HCT116 (cell line): ENCODE results near the gene SEZ6. TPM values are rescaled to one million over a fixed set of nuclear protein-coding genes. Genes with fewer than 3 reads are reported as not detected.

Experiments
- ATAC-seq: fragments of 200-7000 bp; cut with Tn5 transposase; 2 replicates; pipeline ENCODE4 v1.9.1; 2020; ENCODE audit warnings: mild to moderate bottlenecking, moderate library complexity
- BruUV-seq: library from RNA; stranded (reverse); fragments of 400-500 nt; replicated peaks from 2 replicates; lab custom pipeline; 2021; lab: Mats Ljungman, UMichigan
- CTCF ChIA-PET: fragments of 300-600 bp; sonication (Branson Sonifier 250); formaldehyde crosslinking; loops from one replicate; lab custom pipeline; 2021; ENCODE audit warnings: antibody characterized with exemption; lab: Charles Lee
- POLR2A ChIA-PET: fragments of 300-600, 350-600 bp; sonication (Branson Sonifier 250); formaldehyde crosslinking; loops from one replicate; lab custom pipeline; 2021; ENCODE audit warnings: antibody characterized with exemption; lab: Charles Lee
- RAD21 ChIA-PET, 2 experiments: fragments of 300-600 bp; sonication (Branson Sonifier 250); formaldehyde crosslinking; loops; one replicate each; lab custom pipeline; 2023; ENCODE audit warnings: low total read pairs in 2 of 2; ENCODE audit not compliant: uncharacterized antibody in 2 of 2, unreplicated experiment in 2 of 2, low non-redundant PET in 1 of 2; lab: Charles Lee
- DNase-seq: peaks from one replicate; pipeline ENCODE4 v3.0.0-alpha.2; 2010; ENCODE audit warnings: low read depth, low spot score
- H2AFZ ChIP-seq: fragments of 200-600 bp; shearing (Covaris generic), sonication (generic); 2 replicates; pipeline ENCODE4 v1.6.1; 2017; ENCODE audit warnings: low read depth, mixed run types, mixed read lengths, antibody characterized with exemption, low read length; ENCODE audit not compliant: poor library complexity, severe bottlenecking
- H3K27ac ChIP-seq: 2 replicates; pipeline ENCODE4 v1.5.1; 2012; ENCODE audit warnings: low read depth, low read length
- H3K27me3 ChIP-seq: fragments of 200-600 bp; sonication (generic); 2 replicates; pipeline ENCODE4 v1.6.1; 2016; ENCODE audit warnings: mixed run types, low read length, mixed read lengths; ENCODE audit not compliant: insufficient read depth
- H3K36me3 ChIP-seq, 2 experiments: fragments of 200-500 bp in 1 of 2; fragments of 200-600 bp in 1 of 2; sonication (Bioruptor generic) in 1 of 2; sonication (generic) in 1 of 2; 2 replicates each; pipeline versions ENCODE4 v1.5.1 to v1.6.1; 2014 to 2016; ENCODE audit warnings: low read length in 2 of 2, inconsistent platforms in 1 of 2, mixed read lengths in 1 of 2, mixed run types in 1 of 2; ENCODE audit not compliant: insufficient read depth in 2 of 2, control insufficient read depth in 1 of 2
- H3K4me1 ChIP-seq, 2 experiments: fragments of 200-600 bp in 1 of 2; sonication (generic) in 1 of 2; 2 replicates each; pipeline versions ENCODE4 v1.5.1 to v1.6.1; 2012 to 2017; ENCODE audit warnings: low read length in 2 of 2, inconsistent platforms in 1 of 2, mild to moderate bottlenecking in 1 of 2, mixed read lengths in 1 of 2, mixed run types in 1 of 2, moderate library complexity in 1 of 2; ENCODE audit not compliant: insufficient read depth in 2 of 2, control insufficient read depth in 1 of 2
- H3K4me2 ChIP-seq: fragments of 200-600 bp; sonication (generic); 2 replicates; pipeline ENCODE4 v1.6.1; 2017; ENCODE audit warnings: mixed run types, low read length, mixed read lengths
- H3K4me3 ChIP-seq, 2 experiments: fragments of 200-600 bp in 1 of 2; sonication (generic) in 1 of 2; replicated peaks in 1 of 2; 2 replicates each; pipeline ENCODE4 v1.5.1; 2011 to 2016; ENCODE audit warnings: low read length in 2 of 2, control low read depth in 1 of 2, low read depth in 1 of 2, mild to moderate bottlenecking in 1 of 2, mixed read lengths in 1 of 2, mixed run types in 1 of 2
- H3K79me2 ChIP-seq: fragments of 200-600 bp; sonication (generic); 2 replicates; pipeline ENCODE4 v1.6.1; 2017; ENCODE audit warnings: mild to moderate bottlenecking, mixed run types, low read length, moderate library complexity, mixed read lengths; ENCODE audit not compliant: insufficient read depth
- H3K9ac ChIP-seq: fragments of 200-600 bp; sonication (generic); 2 replicates; pipeline ENCODE4 v1.6.1; 2016; ENCODE audit warnings: low read length, mixed read lengths
- H3K9me2 ChIP-seq: fragments of 200-600 bp; sonication (generic), shearing (Covaris generic); 2 replicates; pipeline ENCODE4 v1.6.1; 2017; ENCODE audit warnings: mixed run types, mild to moderate bottlenecking, moderate library complexity; ENCODE audit not compliant: insufficient read depth
- H3K9me3 ChIP-seq, 2 experiments: fragments of 200-500 bp in 1 of 2; fragments of 200-600 bp in 1 of 2; sonication (Bioruptor generic) in 1 of 2; sonication (generic) in 1 of 2; 2 replicates each; pipeline ENCODE4 v1.6.1; 2014 to 2017; ENCODE audit warnings: low read length in 2 of 2, mixed read lengths in 2 of 2, inconsistent platforms in 1 of 2, low read depth in 1 of 2, mild to moderate bottlenecking in 1 of 2, mixed run types in 1 of 2, moderate library complexity in 1 of 2; ENCODE audit not compliant: control insufficient read depth in 1 of 2, insufficient read depth in 1 of 2
- H4K20me1 ChIP-seq: fragments of 200-600 bp; sonication (generic), shearing (Covaris generic); 2 replicates; pipeline ENCODE4 v1.6.1; 2017; ENCODE audit warnings: mixed run types, mild to moderate bottlenecking, moderate library complexity; ENCODE audit not compliant: insufficient read depth
- ATF3 ChIP-seq: IDR thresholded peaks from 2 replicates; pipeline ENCODE4 v1.6.1; 2012
- CBX3 ChIP-seq: IDR thresholded peaks from 2 replicates; pipeline ENCODE4 v1.6.1; 2012; ENCODE audit warnings: low read depth
- EZH2phosphoT487 ChIP-seq: fragments of 200-600 bp; IDR thresholded peaks from 2 replicates; pipeline ENCODE4 v1.6.1; 2018; ENCODE audit warnings: antibody characterized with exemption, borderline replicate concordance
- SIN3A ChIP-seq: IDR thresholded peaks from 2 replicates; pipeline ENCODE4 v1.6.1; 2012; ENCODE audit warnings: low read depth
- SP1 ChIP-seq: IDR thresholded peaks from 2 replicates; pipeline ENCODE4 v1.6.1; 2012; ENCODE audit warnings: low read depth
- SRF ChIP-seq: IDR thresholded peaks from 2 replicates; pipeline ENCODE4 v1.6.1; 2012; ENCODE audit warnings: low read depth
- YY1 ChIP-seq: IDR thresholded peaks from 2 replicates; pipeline ENCODE4 v1.6.1; 2011; ENCODE audit warnings: low read length, low read depth, moderate library complexity, mild to moderate bottlenecking; ENCODE audit not compliant: insufficient replicate concordance; ENCODE audit errors: extremely low read depth
- ZFX ChIP-seq: fragments of 450-650 bp; IDR thresholded peaks from 2 replicates; pipeline ENCODE4 v1.6.1; 2017
- ZNF274 ChIP-seq: fragments of 200-500 bp; sonication (Bioruptor generic); IDR thresholded peaks from 2 replicates; pipeline ENCODE4 v1.6.1; 2014; ENCODE audit warnings: mild to moderate bottlenecking, low read depth, low read length, inconsistent platforms
- intact Hi-C: fragments of 100-400 bp; cut with micrococcal nuclease; formaldehyde crosslinking; loops from 2 replicates; pipeline ENCODE4 v1.10.0; 2022
- total RNA-seq: library from RNA; stranded (reverse); gene quantifications from one replicate; pipeline ENCODE4 v1.2.1, GENCODE V29; 2021; ENCODE audit not compliant: unreplicated experiment
- TF ChIP-seq, protein P1 (sequence below): IDR thresholded peaks from 2 replicates; pipeline ENCODE4 v1.6.1; 2012; ENCODE audit warnings: low read depth
- TF ChIP-seq, protein P2 (sequence below): IDR thresholded peaks from 2 replicates; pipeline ENCODE4 v1.6.1; 2012

Gene SEZ6
- total RNA-seq, 1 experiment from 2014 or later: 0.22 TPM

GRCh38 chr17:29014716-29015115 is 8.9 kb upstream of the SEZ6 start:
- H3K36me3 ChIP-seq: no peaks in the 10 kb centered on the region
- no peak overlapping the region for H3K4me2 ChIP-seq
- H3K9me3 ChIP-seq: no peaks in the 10 kb centered on the region
- no peaks in the 10 kb centered on the region for H4K20me1 ChIP-seq
- no peak overlapping the region for H3K9ac ChIP-seq
- no peak overlapping the region for H3K4me3 ChIP-seq
- ChIA-PET CTCF (no interaction called here), POLR2A (no interaction called here), RAD21 (no interaction called here)
- H3K27me3 ChIP-seq: peaks cover 59% of the 10 kb centered on the region
- no peak overlapping the region for H3K27ac ChIP-seq
- TF ChIP-seq YY1 (no peak), CBX3 (no peak), ZFX (no peak), EZH2phosphoT487 (no peak), ZNF274 (no peak), SIN3A (no peak)
- no TSS peak for BruUV-seq
- no peaks in the 10 kb centered on the region for H3K79me2 ChIP-seq
- H3K4me1 ChIP-seq: peaks cover 0 to 4% of the 10 kb centered on the region in 2 experiments; a peak in 2 of 4 replicates
- H3K9me2 ChIP-seq: no peaks in the 10 kb centered on the region
- DNase-seq (no peak), ATAC-seq (no peak)
- intact Hi-C loops: no loop called here
- H2AFZ ChIP-seq: no peak overlapping the region

- intact Hi-C loops: no loop called here
- H3K4me3 ChIP-seq: no peak overlapping the region
- ATAC-seq: no peak
Measured at GRCh38 chr17:29012535-29012934, 6.7 kb upstream of the SEZ6 start.

More at GRCh38 chr17:29012535-29012934, 6.7 kb upstream of the SEZ6 start:
- no peak for DNase-seq
- H4K20me1 ChIP-seq: no peaks in the 10 kb centered on the region
- no peaks in the 10 kb centered on the region for H3K9me2 ChIP-seq
- no peak overlapping the region for H3K27ac ChIP-seq
- no peaks in the 10 kb centered on the region for H3K36me3 ChIP-seq
- peaks cover 64% of the 10 kb centered on the region for H3K27me3 ChIP-seq
- H3K79me2 ChIP-seq: no peaks in the 10 kb centered on the region
- no peaks in the 10 kb centered on the region for H3K9me3 ChIP-seq
- H3K4me2 ChIP-seq: no peak overlapping the region
- ChIA-PET CTCF (no interaction called here), POLR2A (no interaction called here), RAD21 (no interaction called here)
- no peak overlapping the region for H3K9ac ChIP-seq
- peaks cover 0 to 13% of the 10 kb centered on the region in 2 experiments; a peak in 2 of 4 replicates for H3K4me1 ChIP-seq
- TF ChIP-seq SP1 (no peak), SRF (no peak), ATF3 (no peak), EZH2phosphoT487 (no peak)
- TF ChIP-seq, protein P1, sequence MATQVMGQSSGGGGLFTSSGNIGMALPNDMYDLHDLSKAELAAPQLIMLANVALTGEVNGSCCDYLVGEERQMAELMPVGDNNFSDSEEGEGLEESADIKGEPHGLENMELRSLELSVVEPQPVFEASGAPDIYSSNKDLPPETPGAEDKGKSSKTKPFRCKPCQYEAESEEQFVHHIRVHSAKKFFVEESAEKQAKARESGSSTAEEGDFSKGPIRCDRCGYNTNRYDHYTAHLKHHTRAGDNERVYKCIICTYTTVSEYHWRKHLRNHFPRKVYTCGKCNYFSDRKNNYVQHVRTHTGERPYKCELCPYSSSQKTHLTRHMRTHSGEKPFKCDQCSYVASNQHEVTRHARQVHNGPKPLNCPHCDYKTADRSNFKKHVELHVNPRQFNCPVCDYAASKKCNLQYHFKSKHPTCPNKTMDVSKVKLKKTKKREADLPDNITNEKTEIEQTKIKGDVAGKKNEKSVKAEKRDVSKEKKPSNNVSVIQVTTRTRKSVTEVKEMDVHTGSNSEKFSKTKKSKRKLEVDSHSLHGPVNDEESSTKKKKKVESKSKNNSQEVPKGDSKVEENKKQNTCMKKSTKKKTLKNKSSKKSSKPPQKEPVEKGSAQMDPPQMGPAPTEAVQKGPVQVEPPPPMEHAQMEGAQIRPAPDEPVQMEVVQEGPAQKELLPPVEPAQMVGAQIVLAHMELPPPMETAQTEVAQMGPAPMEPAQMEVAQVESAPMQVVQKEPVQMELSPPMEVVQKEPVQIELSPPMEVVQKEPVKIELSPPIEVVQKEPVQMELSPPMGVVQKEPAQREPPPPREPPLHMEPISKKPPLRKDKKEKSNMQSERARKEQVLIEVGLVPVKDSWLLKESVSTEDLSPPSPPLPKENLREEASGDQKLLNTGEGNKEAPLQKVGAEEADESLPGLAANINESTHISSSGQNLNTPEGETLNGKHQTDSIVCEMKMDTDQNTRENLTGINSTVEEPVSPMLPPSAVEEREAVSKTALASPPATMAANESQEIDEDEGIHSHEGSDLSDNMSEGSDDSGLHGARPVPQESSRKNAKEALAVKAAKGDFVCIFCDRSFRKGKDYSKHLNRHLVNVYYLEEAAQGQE: no peak
- TF ChIP-seq, protein P2, sequence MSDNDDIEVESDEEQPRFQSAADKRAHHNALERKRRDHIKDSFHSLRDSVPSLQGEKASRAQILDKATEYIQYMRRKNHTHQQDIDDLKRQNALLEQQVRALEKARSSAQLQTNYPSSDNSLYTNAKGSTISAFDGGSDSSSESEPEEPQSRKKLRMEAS: no peak
- no TSS peak for BruUV-seq
- no peak overlapping the region for H2AFZ ChIP-seq
